Fibroblast of skin of right quadriceps (primary cell): ENCODE measurements around the gene IL6.
"Not testable (repeated sequence)": the region's sequence is repeated elsewhere in the genome, so short reads cannot be mapped to it uniquely, and the experiment has no call there.

ENCODE experiments used
- DNase-seq: peaks from one replicate; pipeline ENCODE4 v3.0.0-alpha.2; 2013

IL6 gene

DNA sequence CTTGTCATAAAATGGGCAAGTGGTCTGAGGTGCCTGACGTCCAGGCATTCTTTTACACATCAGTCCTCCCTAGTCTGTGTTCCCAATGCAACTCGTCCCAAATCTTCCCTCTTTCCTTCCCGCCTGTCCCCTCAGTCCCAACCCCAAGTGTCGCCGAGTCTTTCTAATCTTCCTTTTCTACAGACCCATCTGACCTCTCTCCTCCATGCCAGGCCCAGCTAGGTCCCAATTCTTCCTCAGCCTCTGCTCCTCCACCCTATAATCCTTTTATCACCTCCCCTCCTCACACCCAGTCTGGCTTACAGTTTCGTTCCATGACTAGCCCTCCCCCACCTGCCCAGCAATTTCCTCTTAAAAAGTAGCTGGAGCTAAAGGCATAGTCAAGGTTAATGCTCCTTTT, 22.3 kb upstream of the IL6 start:
- not testable (repeated sequence) for DNase-seq

DNA sequence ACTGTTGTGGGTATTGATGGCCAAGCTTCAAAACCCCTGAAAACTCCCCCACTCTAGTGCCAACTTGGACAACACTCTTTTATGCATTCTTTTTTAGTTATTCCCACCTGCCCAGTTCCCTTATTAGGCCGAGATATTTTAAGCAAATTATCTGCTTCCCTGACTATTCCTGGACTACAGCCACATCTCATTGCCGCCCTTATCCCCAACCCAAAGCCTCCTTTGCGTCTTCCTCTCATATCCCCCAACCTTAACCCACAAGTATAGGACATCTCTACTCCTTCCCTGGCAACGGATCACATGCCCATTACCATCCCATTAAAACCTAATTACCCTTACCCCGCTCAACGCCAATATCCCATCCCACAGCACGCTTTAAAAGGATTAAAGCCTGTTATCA, 21.1 kb upstream of the IL6 start:
- DNase-seq: not testable (repeated sequence)

DNA sequence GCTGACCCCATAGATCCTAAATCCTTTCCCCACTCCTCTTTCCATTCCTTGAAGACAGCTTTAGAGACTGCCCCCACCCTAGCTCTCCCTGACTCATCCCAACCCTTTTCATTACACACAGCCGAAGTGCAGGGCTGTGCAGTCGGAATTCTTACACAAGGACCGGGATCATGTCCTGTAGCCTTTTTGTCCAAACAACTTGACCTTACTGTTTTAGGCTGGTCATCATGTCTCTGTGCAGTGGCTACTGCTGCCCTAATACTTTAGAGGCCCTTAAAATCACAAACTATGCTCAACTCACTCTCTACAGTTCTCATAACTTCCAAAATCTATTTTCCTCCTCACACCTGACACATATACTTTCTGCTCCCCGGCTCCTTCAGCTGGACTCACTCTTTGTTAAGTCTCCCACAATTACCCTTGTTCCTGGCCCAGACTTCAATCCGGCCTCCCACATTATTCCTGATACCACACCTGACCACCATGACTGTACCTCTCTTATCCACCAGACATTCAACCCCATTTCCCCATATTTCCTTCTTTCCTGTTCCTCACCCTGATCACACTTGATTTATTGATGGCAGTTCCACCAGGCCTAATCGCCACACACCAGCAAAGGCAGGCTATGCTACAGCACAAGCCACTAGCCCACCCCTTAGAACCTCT, 19.8 kb upstream of the IL6 start:
- DNase-seq: not testable (repeated sequence)

DNA sequence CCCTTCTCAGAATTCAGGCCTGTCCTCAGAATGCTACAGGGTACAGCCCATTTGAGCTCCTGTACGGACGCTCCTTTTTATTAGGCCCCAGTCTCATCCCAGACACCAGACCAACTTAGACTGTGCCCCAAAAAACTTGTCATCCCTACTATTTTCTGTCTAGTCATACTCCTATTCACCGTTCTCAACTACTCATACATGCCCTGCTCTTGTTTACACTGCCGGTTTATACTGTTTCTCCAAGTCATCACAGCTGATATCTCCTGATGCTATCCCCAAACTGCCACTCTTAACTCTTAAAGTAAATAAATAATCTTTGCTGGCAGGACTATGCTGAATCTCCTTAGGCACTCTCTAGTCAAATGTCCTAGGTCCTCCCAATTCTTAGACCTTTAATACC, 18.8 kb upstream of the IL6 start:
- DNase-seq: not testable (repeated sequence)

DNA sequence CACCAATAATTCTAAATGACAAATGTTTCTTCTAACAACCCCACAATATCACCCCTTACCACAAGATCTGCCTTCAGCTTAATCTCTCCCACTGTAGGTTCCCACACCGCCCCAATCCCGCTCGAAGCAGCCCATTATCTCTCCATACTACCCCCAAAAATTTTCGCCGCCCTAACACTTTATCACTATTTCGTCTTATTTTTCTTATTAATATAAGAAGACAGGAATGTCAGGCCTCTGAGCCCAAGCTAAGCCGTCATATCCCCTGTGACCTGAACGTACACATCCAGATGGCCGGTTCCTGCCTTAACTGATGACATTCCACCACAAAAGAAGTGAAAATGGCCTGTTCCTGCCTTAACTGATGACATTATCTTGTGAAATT, 18.3 kb upstream of the IL6 start:
- DNase-seq: not testable (repeated sequence)

DNA sequence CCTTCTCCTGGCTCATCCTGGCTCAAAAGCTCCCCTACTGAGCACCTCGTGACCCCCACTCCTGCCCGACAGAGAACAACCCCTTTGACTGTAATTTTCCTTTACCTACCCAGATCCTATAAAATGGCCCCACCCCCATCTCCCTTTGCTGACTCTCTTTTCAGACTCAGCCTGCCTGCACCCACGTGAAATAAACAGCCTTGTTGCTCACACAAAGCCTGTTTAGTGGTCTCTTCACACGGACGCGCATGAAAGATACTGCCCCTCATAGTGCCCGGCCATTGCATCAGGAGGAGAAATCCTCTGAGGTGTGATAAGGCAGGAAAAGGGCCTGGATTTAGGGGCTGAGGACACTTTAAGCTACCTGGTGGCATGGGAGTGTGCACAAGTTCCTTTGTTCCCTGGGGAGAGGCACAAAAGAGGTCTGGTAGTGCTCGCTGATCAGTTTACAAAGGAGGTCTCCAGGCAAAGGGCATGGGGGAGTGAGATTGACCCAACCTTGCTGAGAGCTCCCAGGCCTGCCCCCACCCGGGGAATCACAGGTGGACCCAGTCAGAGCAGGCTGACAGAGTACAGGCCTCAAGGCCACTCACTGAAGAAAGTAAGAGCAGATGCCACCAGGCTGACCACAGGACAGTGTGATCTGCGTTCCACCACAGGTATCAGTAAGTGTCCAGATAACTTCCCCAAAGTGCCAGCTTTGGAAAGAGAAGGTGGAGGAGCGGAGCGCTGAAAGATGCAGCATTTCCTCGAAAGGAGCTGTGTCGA, 17.8 kb upstream of the IL6 start:
- not testable (repeated sequence) for DNase-seq

DNA sequence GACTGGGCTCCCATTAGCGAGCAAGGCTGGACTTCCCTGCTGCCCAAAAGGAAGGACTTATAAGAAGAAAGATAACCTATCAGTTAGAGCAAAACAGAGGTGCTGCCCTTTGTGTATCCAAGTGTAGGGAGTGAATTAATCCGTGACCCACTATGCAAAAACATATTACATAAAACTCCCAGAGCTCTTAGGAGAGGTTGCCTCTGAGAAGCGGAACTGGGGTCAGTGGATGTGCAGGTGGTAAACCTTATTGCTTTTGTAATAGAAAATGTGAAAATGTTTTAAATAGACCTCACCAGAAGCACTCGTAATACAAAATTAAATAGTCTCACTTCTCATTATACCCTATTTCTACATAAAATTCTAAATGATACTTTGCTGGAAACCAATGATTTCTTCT, 17.1 kb upstream of the IL6 start:
- no peak for DNase-seq

DNA sequence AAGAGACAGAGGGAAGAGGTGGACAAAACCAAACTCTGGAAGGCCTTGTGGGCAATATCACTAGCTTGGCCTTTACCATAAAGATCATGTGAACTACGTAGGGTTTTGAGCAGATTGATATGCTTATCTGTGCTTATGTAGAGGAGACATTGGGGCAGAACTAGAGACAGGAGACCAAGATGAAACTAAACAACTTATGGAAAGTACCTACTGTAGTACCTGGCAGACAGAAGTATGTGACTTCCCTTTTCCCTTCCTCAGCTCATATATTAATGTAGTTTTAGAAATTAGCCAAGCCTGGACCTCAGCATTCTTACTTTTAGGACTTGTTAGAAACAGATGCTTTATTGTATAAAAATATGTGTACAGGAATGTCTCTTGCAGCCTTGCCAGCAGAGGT, 14.0 kb upstream of the IL6 start:
- DNase-seq: no peak

DNA sequence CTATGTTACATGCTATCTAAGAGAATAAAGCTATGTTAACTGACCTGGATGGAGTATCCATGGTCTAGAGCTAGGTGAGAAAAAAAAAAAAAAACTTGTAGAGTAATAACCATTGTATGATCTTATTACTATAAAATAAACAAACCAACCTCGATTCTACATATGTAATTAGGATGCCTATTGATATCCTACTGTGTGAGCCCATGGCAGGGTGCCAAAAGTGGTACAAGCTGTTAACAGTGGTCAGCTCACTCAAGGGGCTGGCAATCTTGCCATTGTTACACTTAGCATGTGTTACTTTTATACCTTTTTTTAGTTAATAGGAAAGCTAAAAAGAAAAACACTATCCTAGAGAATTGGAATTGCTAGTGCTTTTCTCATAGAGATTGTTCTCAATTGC, 13.5 kb upstream of the IL6 start:
- DNase-seq: no peak

DNA sequence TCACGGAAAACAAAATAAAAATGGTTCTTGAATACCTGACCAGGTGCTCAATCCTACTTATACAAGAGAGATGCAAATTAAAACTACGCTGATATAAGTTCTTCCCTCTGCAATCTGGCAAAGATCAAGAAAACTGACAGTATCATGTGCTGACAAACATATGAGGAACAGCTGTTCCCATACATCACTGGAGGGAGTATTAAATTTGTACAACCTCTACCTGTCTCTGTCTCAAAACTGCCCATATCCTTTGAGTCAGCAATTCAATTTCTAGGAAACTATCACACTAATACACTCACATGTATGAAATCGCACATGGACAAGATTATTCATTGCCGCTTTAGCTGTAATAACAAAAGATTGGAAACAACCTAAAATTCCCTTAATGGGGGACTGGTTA, 11.0 kb upstream of the IL6 start:
- DNase-seq: no peak

DNA sequence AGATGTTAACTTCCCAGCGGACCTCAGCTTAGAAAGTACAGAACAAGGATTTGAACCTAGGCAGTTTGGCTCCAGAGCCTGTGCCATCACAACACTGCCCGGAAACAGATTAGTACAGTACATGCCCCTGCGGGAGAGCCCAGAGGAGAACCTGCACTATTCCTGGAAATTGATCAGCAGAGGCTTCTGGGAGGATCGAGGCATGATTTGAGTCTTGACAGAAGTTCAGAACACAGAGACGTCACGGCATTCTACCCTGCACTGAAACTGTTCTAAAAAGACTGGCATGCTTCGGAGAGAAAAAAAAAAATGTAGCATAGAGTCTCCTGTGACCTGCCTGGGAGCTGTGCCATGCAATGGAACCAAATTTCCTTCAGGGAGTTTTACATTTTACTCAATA, 9.2 kb upstream of the IL6 start:
- no peak for DNase-seq

DNA sequence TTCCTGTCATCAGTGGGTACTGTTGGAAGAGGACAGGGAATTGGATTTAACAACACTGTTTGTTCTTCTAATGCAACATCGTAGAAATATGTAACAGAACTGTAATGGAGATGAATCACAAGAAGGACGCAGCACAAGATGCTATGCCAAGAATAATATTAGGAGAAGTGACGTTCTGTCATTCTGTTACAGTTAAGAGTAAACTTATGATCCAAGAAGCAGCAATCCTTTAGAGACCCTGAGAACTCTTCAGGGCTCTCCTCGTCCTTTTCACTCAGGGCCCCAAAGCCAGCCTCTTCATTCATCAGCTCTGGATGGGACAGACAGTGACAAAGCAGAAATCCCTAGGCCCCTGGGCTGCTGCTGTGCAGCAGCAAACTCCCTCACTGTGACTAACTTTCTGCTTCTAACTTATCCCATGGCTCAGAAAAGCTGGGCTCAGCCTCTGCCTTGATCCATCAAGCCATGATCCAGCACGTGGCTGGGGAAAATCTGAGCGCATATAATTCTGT, 8.7 kb upstream of the IL6 start:
- peak; percentile 87 for DNase-seq

DNA sequence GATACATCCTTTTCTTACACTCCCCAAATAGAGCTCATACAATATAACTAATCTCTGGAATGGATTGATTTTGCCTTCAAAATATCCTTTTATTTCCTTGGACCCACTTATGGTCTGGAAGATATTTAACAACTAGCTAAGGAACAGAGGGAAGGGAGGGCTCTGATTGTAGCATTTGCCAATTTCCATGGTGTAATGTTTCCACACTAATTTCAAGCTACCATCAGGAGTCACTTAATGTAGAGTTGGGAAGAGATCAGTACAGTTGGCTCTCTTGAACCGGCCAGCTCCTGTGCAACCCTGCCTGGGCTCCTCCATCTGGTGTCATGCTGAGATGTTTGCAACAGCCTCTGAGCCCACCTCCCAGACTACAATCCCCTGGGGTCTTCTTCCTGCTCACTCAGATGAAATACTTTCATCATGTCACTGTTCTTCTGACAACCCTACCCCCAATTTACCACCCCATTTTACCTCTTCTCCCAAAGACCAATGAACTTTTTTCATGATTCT, 8.0 kb upstream of the IL6 start:
- no peak for DNase-seq

DNA sequence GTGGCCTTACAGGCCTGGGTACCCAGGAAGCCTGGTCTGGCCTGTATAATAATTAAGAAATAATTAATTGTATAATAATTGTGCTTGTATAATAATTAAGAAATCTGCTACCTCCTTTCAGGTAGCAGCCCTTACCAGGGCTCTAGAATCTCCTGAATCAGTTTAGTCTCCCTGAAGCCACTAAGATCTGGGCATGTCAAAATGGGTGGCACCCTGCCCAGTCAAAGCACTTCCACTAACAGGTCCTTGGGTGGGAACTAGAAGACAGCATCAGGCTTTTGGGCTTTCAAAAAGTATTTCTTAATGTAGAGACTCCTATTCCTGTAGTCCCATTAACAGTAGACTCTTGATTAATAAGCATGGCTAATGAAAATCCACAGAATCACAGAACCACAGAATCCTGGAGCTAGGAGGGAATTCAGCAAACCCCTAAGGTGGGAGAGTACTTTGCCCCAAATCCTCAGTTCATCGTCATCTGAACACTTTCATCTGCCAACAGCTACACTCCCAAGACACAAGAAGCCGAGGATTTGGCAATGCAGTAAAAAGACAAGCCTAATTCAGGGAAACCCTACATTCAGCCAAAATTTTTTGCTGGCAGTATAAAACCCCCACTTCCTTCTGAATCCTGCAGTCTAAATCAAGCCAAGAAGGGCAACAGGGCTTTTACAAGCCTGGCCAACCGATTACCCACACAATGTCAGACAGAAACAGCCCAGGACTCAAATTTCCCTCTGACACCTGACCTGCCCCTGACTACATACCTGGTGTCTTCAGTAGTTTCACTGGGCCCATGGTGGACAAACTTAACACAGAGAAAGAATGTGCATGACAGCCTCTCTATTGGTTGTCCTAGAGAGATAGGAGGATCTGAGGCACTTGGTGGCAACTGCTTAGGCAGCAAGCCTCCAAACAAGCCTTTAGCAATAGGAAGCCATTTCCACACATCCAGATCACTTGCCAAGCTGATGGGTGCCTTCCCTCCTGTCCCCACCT, 5.9 kb upstream of the IL6 start:
- DNase-seq: no peak

DNA sequence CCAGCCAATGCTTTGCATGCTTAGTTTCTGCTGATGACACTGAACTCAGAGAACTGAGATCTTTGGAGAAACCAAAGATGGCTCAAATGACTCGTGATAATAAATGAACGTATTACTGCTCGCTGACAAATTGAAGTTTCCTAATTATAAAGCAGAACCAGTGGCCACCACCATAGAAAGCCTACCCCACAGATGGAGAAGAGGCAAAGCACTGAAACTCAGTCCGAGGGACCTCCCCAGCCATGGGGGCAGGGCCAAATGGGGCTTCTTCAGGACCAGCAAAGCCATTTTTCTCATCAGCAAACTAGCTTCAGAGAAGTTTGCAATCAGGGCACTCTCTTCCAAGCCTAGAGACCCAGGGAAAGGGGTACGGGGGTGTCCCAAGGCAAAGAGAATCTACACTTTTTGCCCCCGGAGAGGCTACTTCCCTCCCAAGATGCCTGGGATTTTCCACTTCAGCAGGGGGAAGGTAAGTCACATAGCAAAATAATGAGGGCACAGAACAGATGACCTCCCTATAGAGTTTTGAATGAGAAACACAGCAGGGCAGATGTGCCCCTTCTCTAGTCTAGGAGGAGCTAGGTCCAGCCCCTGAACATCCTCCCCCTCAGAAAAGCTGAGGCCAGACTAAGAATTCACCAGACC, 4.3 kb upstream of the IL6 start:
- no peak for DNase-seq

DNA sequence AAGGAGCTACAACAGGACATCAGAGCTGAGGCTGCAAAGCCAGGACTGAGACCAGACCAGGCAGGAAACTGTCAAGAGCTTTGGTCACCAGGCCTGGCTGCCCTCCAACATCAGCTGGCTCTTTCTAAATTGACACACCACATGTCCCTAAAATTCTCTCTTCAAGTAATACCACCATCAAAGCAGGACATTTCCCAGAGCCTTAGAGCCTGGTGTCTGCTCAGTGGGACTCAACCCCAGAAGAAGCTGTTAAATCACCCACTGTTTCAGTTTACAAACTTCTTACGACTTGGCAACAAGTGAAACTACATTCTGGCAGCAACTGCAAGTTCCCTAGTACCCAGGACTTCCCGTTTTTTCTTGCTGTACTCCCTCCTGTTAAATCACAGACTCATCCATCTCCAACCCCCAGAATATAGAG, 3.8 kb upstream of the IL6 start:
- DNase-seq: no peak

DNA sequence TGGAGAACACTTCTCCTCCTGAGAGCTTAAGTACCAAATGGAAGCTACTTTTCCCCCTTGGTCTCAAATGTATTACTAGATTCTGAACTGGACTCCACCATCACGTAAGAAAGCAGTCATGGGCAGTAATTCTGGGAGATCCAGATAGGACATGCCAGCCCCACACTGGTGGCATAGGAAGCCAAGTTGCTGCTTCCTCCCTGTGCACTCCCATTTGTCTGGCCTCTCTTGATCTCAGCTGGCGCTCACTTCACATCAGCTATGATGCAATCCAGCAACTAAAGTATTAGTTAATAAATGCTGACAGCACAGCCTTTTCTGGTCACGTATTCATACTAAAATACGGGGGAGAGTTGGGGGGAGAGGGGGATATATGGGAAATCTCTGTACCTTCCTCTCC, 3.4 kb upstream of the IL6 start:
- no peak for DNase-seq

DNA sequence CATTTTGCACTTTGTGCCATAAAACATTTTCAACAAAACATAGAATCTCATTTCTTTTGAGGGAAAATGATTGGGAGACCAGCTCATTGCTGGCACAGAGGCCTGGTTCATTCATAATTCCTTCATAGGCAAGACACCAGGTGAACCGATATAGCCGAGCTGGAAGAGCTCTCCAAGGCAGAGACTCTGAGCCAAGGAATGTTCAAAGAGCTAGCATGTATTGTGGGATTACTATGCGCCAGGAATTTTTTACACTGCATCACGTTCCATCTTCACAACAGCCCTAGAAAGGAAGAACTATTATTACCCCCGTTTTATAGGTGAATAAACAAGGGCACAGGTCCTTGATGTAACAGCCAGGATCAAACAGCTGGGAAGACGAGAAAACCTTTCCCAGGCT, 2.1 kb upstream of the IL6 start:
- DNase-seq: no peak

DNA sequence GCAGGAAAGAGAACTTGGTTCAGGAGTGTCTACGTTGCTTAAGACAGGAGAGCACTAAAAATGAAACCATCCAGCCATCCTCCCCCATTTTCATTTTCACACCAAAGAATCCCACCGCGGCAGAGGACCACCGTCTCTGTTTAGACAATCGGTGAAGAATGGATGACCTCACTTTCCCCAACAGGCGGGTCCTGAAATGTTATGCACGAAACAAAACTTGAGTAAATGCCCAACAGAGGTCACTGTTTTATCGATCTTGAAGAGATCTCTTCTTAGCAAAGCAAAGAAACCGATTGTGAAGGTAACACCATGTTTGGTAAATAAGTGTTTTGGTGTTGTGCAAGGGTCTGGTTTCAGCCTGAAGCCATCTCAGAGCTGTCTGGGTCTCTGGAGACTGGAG, 1.4 kb upstream of the IL6 start:
- DNase-seq: peak; percentile 38

DNA sequence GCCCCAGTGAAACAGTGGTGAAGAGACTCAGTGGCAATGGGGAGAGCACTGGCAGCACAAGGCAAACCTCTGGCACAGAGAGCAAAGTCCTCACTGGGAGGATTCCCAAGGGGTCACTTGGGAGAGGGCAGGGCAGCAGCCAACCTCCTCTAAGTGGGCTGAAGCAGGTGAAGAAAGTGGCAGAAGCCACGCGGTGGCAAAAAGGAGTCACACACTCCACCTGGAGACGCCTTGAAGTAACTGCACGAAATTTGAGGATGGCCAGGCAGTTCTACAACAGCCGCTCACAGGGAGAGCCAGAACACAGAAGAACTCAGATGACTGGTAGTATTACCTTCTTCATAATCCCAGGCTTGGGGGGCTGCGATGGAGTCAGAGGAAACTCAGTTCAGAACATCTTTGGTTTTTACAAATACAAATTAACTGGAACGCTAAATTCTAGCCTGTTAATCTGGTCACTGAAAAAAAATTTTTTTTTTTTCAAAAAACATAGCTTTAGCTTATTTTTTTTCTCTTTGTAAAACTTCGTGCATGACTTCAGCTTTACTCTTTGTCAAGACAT, 574 bp upstream of the IL6 start:
- DNase-seq: peak; percentile 81

DNA sequence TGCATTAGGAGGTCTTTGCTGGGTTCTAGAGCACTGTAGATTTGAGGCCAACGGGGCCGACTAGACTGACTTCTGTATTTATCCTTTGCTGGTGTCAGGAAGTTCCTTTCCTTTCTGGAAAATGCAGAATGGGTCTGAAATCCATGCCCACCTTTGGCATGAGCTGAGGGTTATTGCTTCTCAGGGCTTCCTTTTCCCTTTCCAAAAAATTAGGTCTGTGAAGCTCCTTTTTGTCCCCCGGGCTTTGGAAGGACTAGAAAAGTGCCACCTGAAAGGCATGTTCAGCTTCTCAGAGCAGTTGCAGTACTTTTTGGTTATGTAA, 675 bp downstream of the IL6 start:
- no peak for DNase-seq

DNA sequence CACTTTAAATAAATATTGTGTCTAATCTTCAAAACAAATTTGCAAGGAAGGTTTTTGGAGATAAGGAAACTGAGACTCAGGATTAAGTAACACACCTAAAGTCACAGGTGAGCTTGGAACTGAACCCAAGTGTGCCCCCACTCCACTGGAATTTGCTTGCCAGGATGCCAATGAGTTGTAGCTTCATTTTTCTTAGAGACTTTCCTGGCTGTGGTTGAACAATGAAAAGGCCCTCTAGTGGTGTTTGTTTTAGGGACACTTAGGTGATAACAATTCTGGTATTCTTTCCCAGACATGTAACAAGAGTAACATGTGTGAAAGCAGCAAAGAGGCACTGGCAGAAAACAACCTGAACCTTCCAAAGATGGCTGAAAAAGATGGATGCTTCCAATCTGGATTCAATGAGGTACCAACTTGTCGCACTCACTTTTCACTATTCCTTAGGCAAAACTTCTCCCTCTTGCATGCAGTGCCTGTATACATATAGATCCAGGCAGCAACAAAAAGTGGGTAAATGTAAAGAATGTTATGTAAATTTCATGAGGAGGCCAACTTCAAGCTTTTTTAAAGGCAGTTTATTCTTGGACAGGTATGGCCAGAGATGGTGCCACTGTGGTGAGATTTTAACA, 1.5 kb downstream of the IL6 start:
- peak; percentile 52 for DNase-seq
